Neural progenitor cell (in vitro differentiated cells): ENCODE measurements around the gene CELSR1.

Experiments used
- CTCF ChIP-seq: fragments of 200-600 bp; sonication (generic); IDR thresholded peaks from 2 replicates; pipeline ENCODE4 v1.5.1; 2017; ENCODE audit warnings: antibody characterized with exemption, mild to moderate bottlenecking
- EZH2 ChIP-seq: fragments of 200-600 bp; sonication (generic); IDR thresholded peaks from 2 replicates; pipeline ENCODE4 v1.6.1; 2017; ENCODE audit warnings: antibody characterized with exemption, mild to moderate bottlenecking, moderate library complexity

- TF ChIP-seq EZH2 (no peak), CTCF (no peak)
These were observed 46.9 kb downstream of the CELSR1 start for GRCh38 chr22:46490538-46490937.
